SH-SY5Y (cell line): ENCODE data around the gene OBSL1.

Source experiments
- GATA2 ChIP-seq: IDR thresholded peaks from 2 replicates; pipeline ENCODE4 v1.6.1; 2011; ENCODE audit warnings: mild to moderate bottlenecking, low read depth, low read length
- GATA3 ChIP-seq: IDR thresholded peaks from 2 replicates; pipeline ENCODE4 v1.6.1; 2011; ENCODE audit warnings: low read depth, mild to moderate bottlenecking, low read length, moderate library complexity

- TF ChIP-seq GATA3 (no peak), GATA2 (no peak)
These were observed 46.5 kb downstream of the OBSL1 start for GRCh38 chr2:219524817-219525216.
